HepG2 (cell line): ENCODE results near the gene SMIM22. TPM values are rescaled to one million over a fixed set of nuclear protein-coding genes. Genes with fewer than 3 reads are reported as not detected.

Source experiments
- GLMP ChIP-seq: sonication (generic); formaldehyde crosslinking; IDR thresholded peaks from 2 replicates; pipeline ENCODE4 v1.9.0; 2021; ENCODE audit warnings: missing genetic modification reagents, mild to moderate bottlenecking, borderline replicate concordance
- IRX3 ChIP-seq: sonication (generic); formaldehyde crosslinking; IDR thresholded peaks from 2 replicates; pipeline ENCODE4 v1.8.1; 2023; ENCODE audit warnings: mild to moderate bottlenecking, low read depth, missing genetic modification reagents, borderline replicate concordance
- KDM5A ChIP-seq: fragments of 200-600 bp; sonication (generic); IDR thresholded peaks from 2 replicates; pipeline ENCODE4 v1.7.0; 2018; ENCODE audit warnings: antibody characterized with exemption, mild to moderate bottlenecking, low read length, borderline replicate concordance
- MTA3 ChIP-seq: sonication (generic); formaldehyde crosslinking; IDR thresholded peaks from 2 replicates; pipeline ENCODE4 v1.4.0; 2020; ENCODE audit warnings: missing genetic modification reagents
- MYNN ChIP-seq: sonication (generic); formaldehyde crosslinking; IDR thresholded peaks from 2 replicates; pipeline ENCODE4 v1.4.0; 2020; ENCODE audit warnings: mild to moderate bottlenecking, low read depth, missing genetic modification reagents
- SCMH1 ChIP-seq: sonication (generic); formaldehyde crosslinking; IDR thresholded peaks from 2 replicates; pipeline ENCODE4 v1.9.0; 2021; ENCODE audit warnings: missing genetic modification reagents, mild to moderate bottlenecking, borderline replicate concordance
- ZBTB38 ChIP-seq: sonication (generic); formaldehyde crosslinking; IDR thresholded peaks from 2 replicates; pipeline ENCODE4 v1.5.1; 2020; ENCODE audit warnings: mild to moderate bottlenecking, missing genetic modification reagents
- ZNF331 ChIP-seq: sonication (generic); formaldehyde crosslinking; IDR thresholded peaks from 2 replicates; pipeline ENCODE4 v1.4.0; 2020; ENCODE audit warnings: missing genetic modification reagents
- ZNF34 ChIP-seq: sonication (generic); formaldehyde crosslinking; IDR thresholded peaks from 2 replicates; pipeline ENCODE4 v1.4.0; 2020; ENCODE audit warnings: mild to moderate bottlenecking, missing genetic modification reagents, borderline replicate concordance
- ZNF432 ChIP-seq: sonication (generic); formaldehyde crosslinking; IDR thresholded peaks from 2 replicates; pipeline ENCODE4 v1.5.0; 2020; ENCODE audit warnings: missing genetic modification reagents, mild to moderate bottlenecking, borderline replicate concordance
- ZNF460 ChIP-seq: sonication (generic); formaldehyde crosslinking; IDR thresholded peaks from 2 replicates; pipeline ENCODE4 v1.5.1; 2020; ENCODE audit warnings: missing genetic modification reagents, mild to moderate bottlenecking, borderline replicate concordance
- ZNF513 ChIP-seq: sonication (generic); formaldehyde crosslinking; conservative IDR thresholded peaks from 2 replicates; pipeline ENCODE4 v1.5.0; 2020; ENCODE audit warnings: missing genetic modification reagents
- ZNF576 ChIP-seq: sonication (generic); formaldehyde crosslinking; IDR thresholded peaks from 2 replicates; pipeline ENCODE4 v1.4.0; 2020; ENCODE audit warnings: mild to moderate bottlenecking, missing genetic modification reagents
- ZNF614 ChIP-seq: IDR thresholded peaks from 2 replicates; pipeline ENCODE4 v1.6.1; 2018; ENCODE audit warnings: missing biosample characterization, missing genetic modification reagents, inconsistent platforms, borderline replicate concordance
- polyA plus RNA-seq, 8 experiments: library from polyadenylated mRNA; depleted of rRNA in 3 of 8; stranded (reverse) in 7 of 8; unstranded in 1 of 8; fragments of >200 nt; fragmentation: Illumina TruSeq in 4 of 8; extraction: Trizol in 4 of 8; gene quantifications; 2 replicates each; pipeline versions ENCODE4 v1.2.1 to v1.2.3, GENCODE V29; 2011 to 2016; ENCODE audit warnings: low read depth in 4 of 8, missing spikeins in 1 of 8, mixed read lengths in 1 of 8; ENCODE audit not compliant: insufficient read depth in 1 of 8
- total RNA-seq, 5 experiments: library from RNA; depleted of rRNA; stranded (reverse); fragments of >200 nt; fragmentation: Illumina TruSeq; extraction: Trizol; gene quantifications; 2 replicates each; pipeline ENCODE4 v1.2.3, GENCODE V29; 2016; ENCODE audit warnings: low read depth in 1 of 5
- TF ChIP-seq, protein P1 (sequence below): sonication (generic); formaldehyde crosslinking; conservative IDR thresholded peaks from 2 replicates; pipeline ENCODE4 v1.8.0; 2022; ENCODE audit warnings: mild to moderate bottlenecking, moderate library complexity, missing genetic modification reagents
- TF ChIP-seq, protein P2 (sequence below): sonication (generic); formaldehyde crosslinking; IDR thresholded peaks from 2 replicates; pipeline ENCODE4 v1.8.0; 2022; ENCODE audit warnings: low read depth, missing genetic modification reagents
- TF ChIP-seq, protein P3 (sequence below): sonication (generic); formaldehyde crosslinking; IDR thresholded peaks from 2 replicates; pipeline ENCODE4 v1.5.0; 2020; ENCODE audit warnings: mild to moderate bottlenecking, missing genetic modification reagents, moderate library complexity
- TF ChIP-seq, protein P4 (sequence below): sonication (generic); formaldehyde crosslinking; IDR thresholded peaks from 2 replicates; pipeline ENCODE4 v1.8.1; 2023; ENCODE audit warnings: mild to moderate bottlenecking, moderate library complexity, missing genetic modification reagents

Gene SMIM22
- total and polyA plus RNA-seq, 2 of the 13 experiments (the other 11 are each of a cell fraction or from before 2014, with no cell fraction given) = not detected

GRCh38 chr16:4768549-4769305, 26.4 kb upstream of the SMIM22 start (continued):
- TF ChIP-seq, protein P1, sequence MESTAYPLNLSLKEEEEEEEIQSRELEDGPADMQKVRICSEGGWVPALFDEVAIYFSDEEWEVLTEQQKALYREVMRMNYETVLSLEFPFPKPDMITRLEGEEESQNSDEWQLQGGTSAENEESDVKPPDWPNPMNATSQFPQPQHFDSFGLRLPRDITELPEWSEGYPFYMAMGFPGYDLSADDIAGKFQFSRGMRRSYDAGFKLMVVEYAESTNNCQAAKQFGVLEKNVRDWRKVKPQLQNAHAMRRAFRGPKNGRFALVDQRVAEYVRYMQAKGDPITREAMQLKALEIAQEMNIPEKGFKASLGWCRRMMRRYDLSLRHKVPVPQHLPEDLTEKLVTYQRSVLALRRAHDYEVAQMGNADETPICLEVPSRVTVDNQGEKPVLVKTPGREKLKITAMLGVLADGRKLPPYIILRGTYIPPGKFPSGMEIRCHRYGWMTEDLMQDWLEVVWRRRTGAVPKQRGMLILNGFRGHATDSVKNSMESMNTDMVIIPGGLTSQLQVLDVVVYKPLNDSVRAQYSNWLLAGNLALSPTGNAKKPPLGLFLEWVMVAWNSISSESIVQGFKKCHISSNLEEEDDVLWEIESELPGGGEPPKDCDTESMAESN (CRISPR knock-in tag) = 0 out of 2 replicates have a peak, but pooled peaks have one; percentile 40
- no peak for TF ChIP-seq MYNN (CRISPR knock-in tag)
- no peak for TF ChIP-seq SCMH1
- TF ChIP-seq, protein P2, sequence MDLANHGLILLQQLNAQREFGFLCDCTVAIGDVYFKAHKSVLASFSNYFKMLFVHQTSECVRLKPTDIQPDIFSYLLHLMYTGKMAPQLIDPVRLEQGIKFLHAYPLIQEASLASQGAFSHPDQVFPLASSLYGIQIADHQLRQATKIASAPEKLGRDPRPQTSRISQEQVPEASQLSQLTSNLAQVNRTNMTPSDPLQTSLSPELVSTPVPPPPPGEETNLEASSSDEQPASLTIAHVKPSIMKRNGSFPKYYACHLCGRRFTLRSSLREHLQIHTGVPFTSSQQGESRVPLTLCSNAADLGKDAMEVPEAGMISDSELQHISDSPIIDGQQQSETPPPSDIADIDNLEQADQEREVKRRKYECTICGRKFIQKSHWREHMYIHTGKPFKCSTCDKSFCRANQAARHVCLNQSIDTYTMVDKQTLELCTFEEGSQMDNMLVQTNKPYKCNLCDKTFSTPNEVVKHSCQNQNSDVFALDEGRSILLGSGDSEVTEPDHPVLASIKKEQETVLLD (CRISPR knock-in tag) = no peak
- no peak; the same call in 1 of the 2 replicates for TF ChIP-seq ZNF331 (CRISPR knock-in tag)
- no peak for TF ChIP-seq GLMP (CRISPR knock-in tag)
- TF ChIP-seq IRX3 (CRISPR knock-in tag) = no peak
- no peak; the same call in 1 of the 2 replicates for TF ChIP-seq ZNF460 (CRISPR knock-in tag)
- peak; percentile 54; the same call in 1 of the 2 replicates for TF ChIP-seq ZBTB38 (CRISPR knock-in tag)
- no peak for TF ChIP-seq ZNF432 (CRISPR knock-in tag)
- TF ChIP-seq, protein P3, sequence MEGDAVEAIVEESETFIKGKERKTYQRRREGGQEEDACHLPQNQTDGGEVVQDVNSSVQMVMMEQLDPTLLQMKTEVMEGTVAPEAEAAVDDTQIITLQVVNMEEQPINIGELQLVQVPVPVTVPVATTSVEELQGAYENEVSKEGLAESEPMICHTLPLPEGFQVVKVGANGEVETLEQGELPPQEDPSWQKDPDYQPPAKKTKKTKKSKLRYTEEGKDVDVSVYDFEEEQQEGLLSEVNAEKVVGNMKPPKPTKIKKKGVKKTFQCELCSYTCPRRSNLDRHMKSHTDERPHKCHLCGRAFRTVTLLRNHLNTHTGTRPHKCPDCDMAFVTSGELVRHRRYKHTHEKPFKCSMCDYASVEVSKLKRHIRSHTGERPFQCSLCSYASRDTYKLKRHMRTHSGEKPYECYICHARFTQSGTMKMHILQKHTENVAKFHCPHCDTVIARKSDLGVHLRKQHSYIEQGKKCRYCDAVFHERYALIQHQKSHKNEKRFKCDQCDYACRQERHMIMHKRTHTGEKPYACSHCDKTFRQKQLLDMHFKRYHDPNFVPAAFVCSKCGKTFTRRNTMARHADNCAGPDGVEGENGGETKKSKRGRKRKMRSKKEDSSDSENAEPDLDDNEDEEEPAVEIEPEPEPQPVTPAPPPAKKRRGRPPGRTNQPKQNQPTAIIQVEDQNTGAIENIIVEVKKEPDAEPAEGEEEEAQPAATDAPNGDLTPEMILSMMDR = no peak; the same call in 1 of the 2 replicates
- TF ChIP-seq ZNF614 (CRISPR knock-in tag) = no peak
- TF ChIP-seq, protein P4, sequence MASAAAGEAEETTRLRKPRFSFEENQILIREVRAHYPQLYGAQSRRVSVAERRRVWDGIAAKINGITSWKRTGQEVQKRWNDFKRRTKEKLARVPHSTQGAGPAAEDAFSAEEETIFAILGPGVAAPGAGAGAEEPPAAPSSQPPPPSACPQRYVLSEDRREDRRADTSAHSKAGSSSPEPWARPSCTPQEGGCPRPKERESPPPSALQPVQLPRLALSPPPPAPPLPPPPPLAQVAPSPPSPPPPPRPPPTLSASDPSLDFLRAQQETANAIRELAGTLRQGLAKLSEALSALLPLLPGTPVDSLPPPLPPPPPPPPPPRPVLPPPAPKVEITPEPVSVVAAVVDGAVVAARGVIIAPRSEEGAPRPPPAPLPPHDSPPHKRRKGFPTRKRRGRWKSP (CRISPR knock-in tag) = peak; percentile 47; the same call in 1 of the 2 replicates
- no peak; the same call in 1 of the 2 replicates for TF ChIP-seq KDM5A
- TF ChIP-seq ZNF576 (CRISPR knock-in tag) = no peak
- TF ChIP-seq ZNF34 (CRISPR knock-in tag) = no peak
- TF ChIP-seq ZNF513 (CRISPR knock-in tag) = no peak
- TF ChIP-seq MTA3 (CRISPR knock-in tag) = no peak
